Iris pigment epithelial cell (primary cell): ENCODE data around the gene CAND1.
A peak's percentile ranks its signal among the peaks of the same experiment; 100 is the strongest.
"Not testable (repeated sequence)": the region's sequence is repeated elsewhere in the genome, so short reads cannot be mapped to it uniquely, and the experiment has no call there.

ENCODE experiments used
- DNase-seq: peaks from one replicate; pipeline ENCODE4 v3.0.0-alpha.2; 2011; ENCODE audit warnings: low read depth

The CAND1 gene

DNA sequence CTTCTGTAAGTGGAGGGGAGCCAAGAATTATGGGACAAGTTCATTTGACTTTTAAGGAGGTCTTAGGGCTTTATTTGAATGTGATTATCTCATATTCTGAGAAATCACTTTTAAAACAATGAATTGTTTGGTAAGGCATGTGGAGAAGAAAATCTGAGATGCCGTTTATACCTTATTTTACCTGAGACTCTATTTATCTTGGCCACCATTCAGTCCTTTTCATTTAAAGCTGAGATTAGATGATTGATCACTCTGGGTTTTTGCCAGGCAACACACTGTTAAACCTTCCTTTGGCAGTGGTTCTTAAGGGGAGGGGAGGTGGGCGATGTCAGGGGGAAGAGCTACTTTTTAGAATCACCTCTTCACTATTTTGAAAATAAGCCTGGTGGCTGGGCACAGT lies 11.4 kb downstream of the CAND1 start:
- DNase-seq = no peak

DNA sequence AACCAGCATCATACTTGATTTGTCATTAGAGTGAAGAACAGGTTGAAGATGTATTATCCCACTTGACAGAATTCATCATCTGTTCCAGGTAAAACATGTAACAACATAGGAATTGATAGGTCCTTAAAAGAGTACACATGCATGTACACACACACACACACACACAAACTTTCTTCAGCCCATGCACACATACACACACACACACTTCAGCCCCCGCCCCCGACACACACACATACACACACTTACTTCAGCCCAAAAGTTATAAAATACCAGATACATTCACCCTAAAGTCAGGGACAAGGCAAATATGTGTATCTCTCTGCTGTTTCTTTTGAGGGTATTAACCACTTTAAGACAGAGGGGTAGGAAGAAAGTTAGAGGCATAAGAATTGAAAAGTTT lies 15.4 kb downstream of the CAND1 start:
- no peak for DNase-seq

- DNase-seq = no peak
Measured at GRCh38 chr12:67286257-67286656, 17.1 kb downstream of the CAND1 start.

DNA sequence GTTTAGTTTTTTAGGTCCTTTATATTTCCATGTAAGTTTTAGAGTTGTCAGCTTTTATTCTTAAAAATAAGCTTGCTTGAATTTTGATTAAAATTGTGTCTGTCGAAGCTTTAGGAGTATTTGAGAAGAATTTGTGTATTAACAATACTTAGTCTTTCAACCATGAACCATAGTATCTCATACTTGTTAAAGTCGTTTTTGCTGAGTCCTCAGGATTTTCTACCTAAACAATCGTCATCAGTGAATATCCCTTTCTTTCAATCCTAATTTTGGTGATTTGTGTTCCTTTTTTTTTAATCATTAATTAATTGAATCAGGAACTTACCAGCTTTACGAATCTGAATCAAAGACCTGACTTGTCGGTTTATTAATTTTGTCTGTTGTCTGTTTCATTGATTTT lies 18.2 kb downstream of the CAND1 start:
- DNase-seq = no peak

- DNase-seq = peak; percentile 65
Measured at GRCh38 chr12:67288561-67288960, 19.4 kb downstream of the CAND1 start.

DNA sequence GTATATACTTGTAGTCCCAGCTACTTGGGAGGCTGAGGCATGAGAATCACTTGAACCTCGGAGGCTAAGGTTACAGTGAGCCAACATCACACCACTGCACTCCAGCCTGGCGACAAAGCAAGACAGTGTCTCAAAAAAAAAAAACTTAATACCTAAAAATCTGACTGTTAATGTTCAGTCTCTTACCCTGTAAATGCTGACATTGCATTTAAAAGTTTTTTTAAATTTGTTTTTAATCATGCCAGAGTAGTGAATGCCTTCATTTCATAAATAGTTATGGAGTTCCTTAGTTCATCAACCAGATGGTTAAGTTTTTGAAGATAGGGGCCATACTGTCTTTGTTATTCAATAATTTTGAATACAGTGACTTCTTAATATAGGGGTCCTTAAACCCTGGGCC lies 21.2 kb downstream of the CAND1 start:
- DNase-seq = no peak

- DNase-seq = no peak
Measured at GRCh38 chr12:67299526-67299925, 30.4 kb downstream of the CAND1 start.

- DNase-seq = no peak
Measured at GRCh38 chr12:67299926-67300325, 30.8 kb downstream of the CAND1 start.

- DNase-seq = no peak
Measured at GRCh38 chr12:67302162-67302561, 33.0 kb downstream of the CAND1 start.

- DNase-seq = no peak
Measured at GRCh38 chr12:67305544-67305943, 36.4 kb downstream of the CAND1 start.

- no peak for DNase-seq
Measured at GRCh38 chr12:67306712-67307111, 37.6 kb downstream of the CAND1 start.

DNA sequence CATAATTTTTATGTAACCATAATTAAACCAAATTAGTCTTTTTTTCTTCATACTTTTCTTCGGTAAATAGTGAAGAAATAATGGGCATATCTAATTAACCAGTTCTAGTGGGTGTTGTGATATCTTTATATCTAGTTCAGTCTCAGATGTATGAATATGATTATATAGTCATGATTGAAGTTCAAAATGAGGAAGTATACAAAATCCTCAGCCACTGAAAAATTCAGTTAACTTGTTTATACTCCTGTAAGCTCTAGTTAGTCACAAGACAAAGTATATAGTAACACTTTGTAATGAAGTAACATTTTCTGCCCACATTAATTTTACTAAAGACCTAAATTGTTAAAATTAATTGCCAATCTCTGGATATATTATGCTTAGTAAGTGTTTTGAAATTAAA lies 46.5 kb downstream of the CAND1 start:
- no peak for DNase-seq

DNA sequence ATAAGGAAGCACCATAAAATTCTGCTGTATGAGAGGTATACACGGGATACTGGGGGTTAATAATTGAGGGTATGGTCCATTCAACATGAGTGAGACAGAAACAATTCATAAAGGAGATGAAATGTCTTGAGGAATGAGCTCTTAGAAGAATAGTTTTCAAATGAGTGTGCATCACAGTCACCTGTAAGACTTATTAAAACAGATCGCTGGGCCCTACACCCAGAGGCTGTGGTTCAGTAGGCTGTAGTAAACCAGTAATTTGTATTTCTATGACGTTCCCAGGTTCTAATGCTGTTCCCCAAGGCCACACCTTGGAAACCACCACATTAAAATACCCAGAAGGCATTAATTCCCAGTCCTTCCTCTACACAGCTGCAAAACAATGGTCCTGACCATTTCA lies 49.6 kb downstream of the CAND1 start:
- DNase-seq = no peak

DNA sequence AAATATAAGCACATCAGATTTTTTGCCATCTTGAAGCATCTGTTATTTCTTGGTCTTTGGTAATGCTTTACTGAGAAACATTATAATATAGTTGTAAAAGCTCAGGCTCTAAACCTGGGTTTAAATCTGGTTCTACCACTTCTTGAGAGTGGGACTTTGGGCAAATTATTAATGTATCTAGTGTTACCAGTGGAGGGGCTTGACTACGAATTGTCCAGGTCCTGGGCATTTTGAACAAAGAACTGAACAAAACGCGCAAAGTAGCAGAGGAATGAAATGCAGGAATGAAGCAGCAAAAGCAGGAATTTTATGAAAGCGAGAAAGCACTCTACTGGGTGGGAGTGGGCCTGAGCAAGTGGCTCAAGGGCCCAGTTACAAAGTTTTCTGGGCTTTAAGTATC lies 50.8 kb downstream of the CAND1 start:
- no peak for DNase-seq

DNA sequence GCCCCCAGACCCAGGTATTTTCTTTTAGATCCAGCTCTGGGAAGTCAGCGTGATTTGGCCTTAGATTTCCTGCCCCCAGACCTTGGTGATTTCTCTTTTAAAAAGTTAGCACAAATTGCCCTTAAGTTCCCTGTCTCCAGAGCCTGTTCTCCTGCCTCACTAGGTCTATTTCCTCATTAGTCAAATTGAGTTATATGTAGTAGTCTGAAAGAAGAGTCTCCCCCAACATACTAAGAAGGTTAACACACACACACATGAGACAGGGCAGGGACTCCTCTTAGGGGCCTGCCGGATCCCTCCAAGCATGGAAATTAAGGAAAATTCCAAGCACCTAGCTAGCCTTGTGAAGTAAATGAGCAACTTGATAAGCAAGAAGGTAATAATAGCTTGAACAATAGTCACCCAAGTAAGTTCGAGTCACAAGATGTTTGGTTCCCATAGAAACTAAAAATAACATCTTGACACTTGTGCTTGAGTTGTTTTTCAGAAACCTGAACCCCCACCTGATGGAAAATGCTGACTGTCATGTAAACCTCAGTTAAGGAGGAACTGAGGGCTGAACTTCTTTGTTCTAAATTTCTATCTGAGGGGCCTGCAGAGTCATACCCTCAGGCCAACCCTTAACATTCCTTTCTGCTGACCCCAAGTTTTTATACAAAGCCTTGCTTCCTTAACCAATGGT lies 51.6 kb downstream of the CAND1 start:
- DNase-seq = peak; percentile 15

GRCh38 chr12:67322580-67322979 lies 53.4 kb downstream of the CAND1 start:
- no peak for DNase-seq

- no peak for DNase-seq
Measured at GRCh38 chr12:67323007-67323406, 53.8 kb downstream of the CAND1 start.

- no peak for DNase-seq
Measured at GRCh38 chr12:67326637-67327036, 57.5 kb downstream of the CAND1 start.

GRCh38 chr12:67327466-67327865 lies 58.3 kb downstream of the CAND1 start:
- no peak for DNase-seq

- no peak for DNase-seq
Measured at GRCh38 chr12:67331123-67331522, 62.0 kb downstream of the CAND1 start.

GRCh38 chr12:67331828-67332227 lies 62.7 kb downstream of the CAND1 start:
- DNase-seq = no peak

DNA sequence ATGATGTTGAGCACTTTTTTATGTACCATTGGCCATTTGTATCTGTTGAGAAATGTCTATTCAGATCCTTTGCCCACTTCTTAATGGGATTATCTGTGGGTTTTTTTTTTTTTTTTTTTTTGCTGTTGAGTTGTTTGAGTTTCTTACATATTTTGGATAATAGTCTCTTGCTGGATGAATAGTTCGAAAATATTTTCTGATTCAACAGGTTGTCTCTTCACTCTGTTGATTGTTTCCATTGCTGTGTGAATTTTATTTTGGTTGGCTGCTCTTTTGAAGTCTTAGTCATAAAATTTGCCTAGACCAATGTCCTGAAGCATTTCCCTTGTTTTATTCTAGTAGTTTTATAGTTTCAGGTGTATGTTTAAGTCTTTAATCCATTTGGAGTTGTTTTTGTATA lies 64.5 kb downstream of the CAND1 start:
- DNase-seq = no peak

GRCh38 chr12:67338426-67338825 lies 69.3 kb downstream of the CAND1 start:
- no peak for DNase-seq

DNA sequence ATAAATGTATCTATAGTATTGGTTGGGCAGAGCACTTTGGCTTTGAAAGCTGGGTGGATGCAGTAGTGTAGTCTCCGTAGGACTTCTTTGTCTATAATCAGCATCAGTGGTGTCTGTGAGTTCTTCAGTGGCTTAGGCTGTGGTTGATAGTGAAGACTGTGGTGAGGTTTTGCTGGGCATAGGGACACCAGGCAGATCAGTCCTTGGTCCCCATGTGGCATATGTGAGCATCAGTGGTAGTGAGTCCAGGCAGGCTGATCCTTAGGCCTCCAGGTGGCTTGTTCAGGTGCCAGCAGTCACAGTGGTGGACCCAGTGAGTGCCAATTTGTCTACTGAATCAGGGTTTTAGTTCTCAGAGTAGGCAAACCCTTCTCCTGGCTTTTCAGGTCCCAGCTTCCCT lies 70.4 kb downstream of the CAND1 start:
- no peak for DNase-seq

DNA sequence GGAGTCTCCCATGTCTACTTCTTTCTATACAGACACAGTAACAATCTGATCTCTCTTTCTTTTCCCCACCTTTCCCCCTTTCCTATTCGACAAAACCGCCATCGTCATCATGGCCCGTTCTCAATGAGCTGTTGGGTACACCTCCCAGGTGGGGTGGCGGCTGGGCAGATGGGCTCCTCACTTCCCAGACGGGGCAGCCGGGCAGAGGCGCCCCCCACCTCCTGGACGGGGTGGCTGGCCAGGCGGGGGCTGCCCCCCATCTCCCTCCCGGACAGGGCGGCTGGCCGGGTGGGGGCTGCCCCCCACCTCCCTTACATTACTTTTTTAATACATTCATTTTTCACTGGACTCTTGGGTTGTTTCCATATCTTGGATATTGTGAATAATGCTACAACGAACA lies 71.9 kb downstream of the CAND1 start:
- not testable (repeated sequence) for DNase-seq
